Fibroblast of pulmonary artery (primary cell): ENCODE results near the gene ZMYND11.

Source experiments
- DNase-seq: peaks from one replicate; pipeline ENCODE4 v3.0.0-alpha.2; 2010; ENCODE audit warnings: low read depth
- H3K4me3 ChIP-seq: replicated peaks from 2 replicates; pipeline ENCODE4 v1.5.1; 2011; ENCODE audit warnings: low read depth, mild to moderate bottlenecking, control low read depth, low read length, moderate library complexity
- CTCF ChIP-seq: IDR thresholded peaks from 2 replicates; pipeline ENCODE4 v1.5.1; 2011; ENCODE audit warnings: mild to moderate bottlenecking, control low read depth, low read length, inconsistent platforms; ENCODE audit errors: missing control alignments

The ZMYND11 gene

GRCh38 chr10:129810-130209, 5.4 kb upstream of the ZMYND11 start:
- no peak for TF ChIP-seq CTCF
- no peak for DNase-seq
- no peak overlapping the region for H3K4me3 ChIP-seq

GRCh38 chr10:132946-133898, 2.0 kb upstream of the ZMYND11 start:
- peak overlapping the region; percentile 79 for H3K4me3 ChIP-seq
- peak; percentile 73 for DNase-seq
- no peak for TF ChIP-seq CTCF

GRCh38 chr10:134247-135131, 766 bp upstream of the ZMYND11 start:
- peak overlapping the region; percentile 79 for H3K4me3 ChIP-seq
- DNase-seq = peak; percentile 36
- TF ChIP-seq CTCF = no peak

DNA sequence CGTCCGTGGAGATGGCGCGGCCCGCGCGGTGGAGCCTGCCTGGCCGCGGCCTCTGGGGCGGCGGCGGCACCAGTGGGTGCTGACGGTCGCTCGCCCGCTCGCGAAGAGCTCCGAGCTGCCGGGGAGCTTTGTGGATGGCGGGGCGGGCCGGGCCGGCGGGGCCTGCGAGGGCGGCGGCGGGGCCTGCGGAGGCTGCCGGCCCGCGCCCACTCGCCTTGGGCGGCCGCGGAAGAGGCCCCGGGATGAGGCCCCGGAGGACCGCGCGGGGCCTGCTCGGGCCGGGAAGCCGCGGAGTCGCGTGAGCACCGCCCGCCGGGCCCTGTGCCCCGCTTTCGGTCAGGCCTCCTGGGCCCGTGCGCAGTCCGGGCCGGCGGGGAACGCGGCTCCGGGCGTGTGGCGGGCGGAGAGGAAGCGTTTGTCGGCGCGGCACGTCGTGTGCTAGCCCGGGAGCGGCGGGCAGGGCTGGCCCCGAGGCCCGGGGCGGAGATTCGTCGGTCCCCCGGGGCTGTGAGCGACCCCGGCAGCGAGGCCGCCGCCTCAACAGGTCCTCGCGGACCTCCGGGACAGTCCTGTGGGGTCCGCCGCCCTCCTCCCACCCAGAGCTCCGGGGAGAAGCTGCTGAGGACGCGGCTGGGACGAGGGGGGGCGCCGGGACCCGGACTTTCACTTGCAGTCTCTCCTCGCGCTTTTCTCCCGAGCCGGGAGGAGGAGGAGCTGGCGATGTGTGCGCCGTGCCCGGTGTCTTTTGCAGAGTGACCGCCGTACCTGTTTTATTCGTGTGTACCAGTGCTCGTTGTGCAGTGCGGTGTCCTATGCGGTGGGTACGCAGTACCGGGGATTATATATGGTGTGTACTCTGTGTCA, 578 bp downstream of the ZMYND11 start:
- peak overlapping the region; percentile 79 for H3K4me3 ChIP-seq
- no peak for TF ChIP-seq CTCF

DNA sequence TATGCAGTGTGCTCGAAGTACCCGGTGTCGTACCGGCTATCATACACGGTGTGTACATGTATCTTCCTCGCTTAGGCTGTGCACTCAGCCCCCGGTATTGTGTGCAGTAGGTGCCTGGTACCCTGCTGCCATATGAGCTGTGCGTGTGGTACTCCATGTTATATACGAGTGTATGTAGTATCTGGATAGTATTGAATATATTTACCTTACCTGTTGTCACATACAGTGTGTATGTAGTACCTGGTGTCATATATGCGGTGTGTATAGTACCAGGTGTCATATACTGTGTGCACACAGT, 1.2 kb downstream of the ZMYND11 start:
- TF ChIP-seq CTCF = no peak
- no peak for DNase-seq
- peak overlapping the region; percentile 79 for H3K4me3 ChIP-seq

More for the DNA sequence above, 578 bp downstream of the ZMYND11 start:
- peak; percentile 49 for DNase-seq

DNA sequence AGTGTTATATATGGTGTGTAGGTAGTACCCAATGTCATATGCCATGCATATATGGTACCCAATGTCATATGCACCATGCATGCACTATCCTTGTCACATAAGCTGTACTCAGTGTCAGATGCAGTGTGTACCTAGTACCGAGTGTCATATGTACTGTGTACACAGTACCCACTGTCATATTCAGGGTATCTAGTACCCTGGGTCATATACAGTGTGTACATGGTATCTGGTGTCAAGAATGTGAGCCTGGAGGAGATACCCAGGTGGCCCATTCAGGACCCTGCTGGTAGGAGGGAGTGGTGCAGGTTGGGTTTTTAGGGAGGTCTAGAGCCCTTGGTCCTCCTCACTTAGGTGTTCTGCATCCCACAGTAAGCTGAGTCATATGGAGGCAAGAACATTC, 1.8 kb downstream of the ZMYND11 start:
- H3K4me3 ChIP-seq = peak overlapping the region; percentile 79
- DNase-seq = peak; percentile 23

More for the DNA sequence above, 1.8 kb downstream of the ZMYND11 start:
- peak; percentile 49 for TF ChIP-seq CTCF
